HFF-Myc (cell line): ENCODE data around the gene PRDM11.

Experiments
- DNase-seq: peaks from one replicate; pipeline ENCODE4 v3.0.0-alpha.2; 2011; ENCODE audit warnings: low read depth; ENCODE audit errors: extremely low read depth
- H3K4me3 ChIP-seq: replicated peaks from 2 replicates; pipeline ENCODE4 v1.5.1; 2011; ENCODE audit warnings: low read depth, mild to moderate bottlenecking, control low read depth, low read length
- TF ChIP-seq, protein P1 (sequence below): IDR thresholded peaks from 2 replicates; pipeline ENCODE4 v1.5.1; 2012; ENCODE audit warnings: mild to moderate bottlenecking, low read depth, low read length, control low read depth; ENCODE audit errors: missing control alignments

The PRDM11 gene

DNA sequence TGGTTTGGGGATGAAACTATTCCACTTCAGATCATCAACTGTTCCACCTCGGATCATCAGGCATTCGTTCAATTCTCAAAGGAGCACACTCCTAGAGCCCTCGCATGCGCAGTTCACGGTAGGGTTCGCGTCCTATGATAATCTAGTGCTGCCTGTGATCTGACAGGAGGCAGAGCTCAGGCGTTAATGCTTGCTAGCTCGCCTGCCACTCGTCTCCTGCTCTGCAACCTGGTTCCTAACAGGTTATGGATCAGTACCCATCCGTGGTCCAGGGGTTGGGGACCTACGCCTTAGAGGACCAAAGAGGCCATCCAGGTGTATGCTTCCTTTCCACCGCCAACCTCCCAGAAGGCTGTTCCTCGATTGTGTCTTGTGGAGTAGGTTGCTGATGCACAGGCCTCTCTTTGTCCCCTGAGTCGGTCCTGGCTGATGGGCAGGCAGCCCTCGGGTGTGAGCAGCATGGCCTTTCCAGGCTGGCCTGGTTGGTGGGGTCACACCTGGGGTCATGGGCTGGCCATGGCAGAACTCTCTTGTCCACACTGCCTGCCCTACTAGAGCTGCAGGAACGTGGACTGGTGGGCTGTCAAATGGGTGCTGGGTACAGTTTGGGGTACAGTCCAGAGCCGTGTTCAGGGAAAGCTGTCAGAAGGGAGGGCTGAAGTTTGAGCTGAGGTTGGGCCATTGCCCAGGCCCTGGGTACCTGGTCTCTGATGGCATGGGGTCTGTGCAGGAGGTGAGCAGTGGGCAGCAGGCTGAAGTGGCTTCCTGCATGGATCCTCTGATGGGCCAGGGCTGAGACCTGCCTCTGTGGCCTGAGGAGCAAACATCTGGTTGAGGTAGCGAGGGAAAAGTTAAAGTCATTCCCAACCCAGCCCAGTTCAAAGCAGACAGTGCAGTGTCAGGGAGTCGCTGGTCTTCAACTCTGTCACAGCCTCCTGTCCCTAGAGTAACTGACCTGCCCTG lies 11.1 kb downstream of the PRDM11 start:
- TF ChIP-seq, protein P1, sequence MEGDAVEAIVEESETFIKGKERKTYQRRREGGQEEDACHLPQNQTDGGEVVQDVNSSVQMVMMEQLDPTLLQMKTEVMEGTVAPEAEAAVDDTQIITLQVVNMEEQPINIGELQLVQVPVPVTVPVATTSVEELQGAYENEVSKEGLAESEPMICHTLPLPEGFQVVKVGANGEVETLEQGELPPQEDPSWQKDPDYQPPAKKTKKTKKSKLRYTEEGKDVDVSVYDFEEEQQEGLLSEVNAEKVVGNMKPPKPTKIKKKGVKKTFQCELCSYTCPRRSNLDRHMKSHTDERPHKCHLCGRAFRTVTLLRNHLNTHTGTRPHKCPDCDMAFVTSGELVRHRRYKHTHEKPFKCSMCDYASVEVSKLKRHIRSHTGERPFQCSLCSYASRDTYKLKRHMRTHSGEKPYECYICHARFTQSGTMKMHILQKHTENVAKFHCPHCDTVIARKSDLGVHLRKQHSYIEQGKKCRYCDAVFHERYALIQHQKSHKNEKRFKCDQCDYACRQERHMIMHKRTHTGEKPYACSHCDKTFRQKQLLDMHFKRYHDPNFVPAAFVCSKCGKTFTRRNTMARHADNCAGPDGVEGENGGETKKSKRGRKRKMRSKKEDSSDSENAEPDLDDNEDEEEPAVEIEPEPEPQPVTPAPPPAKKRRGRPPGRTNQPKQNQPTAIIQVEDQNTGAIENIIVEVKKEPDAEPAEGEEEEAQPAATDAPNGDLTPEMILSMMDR = no peak
- no peak overlapping the region for H3K4me3 ChIP-seq
- DNase-seq = no peak

DNA sequence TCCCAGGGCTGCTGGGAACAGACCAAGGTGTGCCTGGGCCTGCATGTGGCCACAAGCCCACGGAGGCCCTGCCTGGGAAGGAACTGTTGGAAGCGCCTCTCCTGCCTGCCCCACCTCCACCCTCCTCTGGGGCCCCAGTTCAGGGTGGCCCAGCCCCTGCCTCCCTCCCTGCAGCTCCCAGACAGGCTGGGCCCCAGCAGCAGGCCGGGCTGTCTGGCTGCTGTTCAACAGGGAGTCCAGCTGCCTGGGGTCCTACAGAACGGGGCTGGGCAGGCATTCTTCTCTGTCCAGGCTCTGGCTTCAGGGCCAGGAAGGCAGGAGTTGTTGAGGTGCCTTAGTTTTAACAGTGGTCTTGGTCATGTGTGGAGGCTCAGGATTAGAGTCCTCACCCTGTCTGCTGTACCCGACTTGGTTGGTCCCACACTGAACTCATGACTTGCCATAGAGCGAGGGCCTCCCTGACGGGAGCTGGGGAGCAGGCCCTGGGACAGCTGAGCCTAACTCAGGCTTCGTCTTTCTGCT lies 11.8 kb downstream of the PRDM11 start:
- no peak overlapping the region for H3K4me3 ChIP-seq
- no peak for DNase-seq
- TF ChIP-seq, protein P1 = no peak

DNA sequence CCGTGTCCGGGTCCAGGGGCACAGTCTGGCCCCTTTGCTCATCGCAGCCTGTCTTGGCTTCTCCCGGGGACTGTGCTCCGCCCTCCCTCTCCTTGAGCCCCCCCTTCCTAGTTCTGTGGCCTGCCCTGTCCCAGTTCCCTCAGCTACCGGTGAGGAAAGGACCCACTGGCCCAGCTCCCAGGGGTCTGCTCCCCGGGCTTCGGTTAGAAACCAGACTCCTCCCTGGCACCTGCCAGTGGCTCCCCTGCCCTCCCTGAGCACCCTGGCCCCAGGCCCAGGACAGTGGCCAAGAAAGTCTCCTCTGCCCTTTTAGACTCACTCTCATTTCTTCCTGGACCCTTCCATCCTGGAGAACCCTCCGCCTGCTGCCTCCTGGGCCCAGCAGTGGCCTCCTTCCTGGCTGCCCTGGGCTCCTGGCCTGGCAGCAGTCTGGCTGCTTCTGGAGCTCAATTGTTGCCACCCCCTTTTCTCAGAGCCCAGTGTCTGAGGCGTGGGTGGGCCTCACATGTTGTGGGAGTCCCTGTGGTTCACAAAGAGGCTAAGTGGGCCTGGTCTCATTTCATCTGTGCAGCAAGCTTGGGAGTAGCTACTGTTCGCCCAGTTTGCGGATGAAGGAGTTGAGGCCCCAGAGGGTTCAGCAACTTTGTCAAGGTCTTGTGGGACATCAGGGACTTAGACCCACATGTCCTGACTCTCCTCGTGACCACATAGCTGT lies 12.6 kb downstream of the PRDM11 start:
- TF ChIP-seq, protein P1 = no peak
- no peak for DNase-seq
- H3K4me3 ChIP-seq = no peak overlapping the region

DNA sequence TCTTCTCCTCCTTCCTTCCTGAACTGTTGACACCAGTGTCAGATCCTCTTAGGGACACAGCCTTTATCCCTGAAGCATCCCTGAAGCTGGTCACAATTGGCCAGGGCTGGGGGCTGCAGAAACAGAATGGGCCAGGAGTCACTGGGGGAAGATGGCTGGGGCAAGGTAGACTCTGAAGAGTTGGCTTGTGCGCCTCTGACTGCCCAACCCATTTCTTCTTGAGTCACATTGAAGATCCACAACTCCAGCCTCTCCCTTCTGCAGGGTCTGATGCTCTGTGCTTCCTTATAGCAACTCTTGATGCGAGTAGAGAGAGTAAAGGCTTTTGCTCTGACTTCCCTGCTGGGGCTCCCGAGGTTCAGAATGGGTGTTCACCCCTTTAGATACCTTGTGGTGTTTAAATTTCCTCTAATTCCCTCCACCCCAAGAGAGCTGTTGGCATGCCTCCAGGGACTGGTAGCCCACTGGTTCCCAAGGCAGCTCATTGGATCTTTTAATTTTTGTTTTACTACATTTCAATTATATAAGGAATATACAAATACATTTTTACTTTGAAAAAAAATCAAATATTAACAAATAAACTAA lies 13.4 kb downstream of the PRDM11 start:
- no peak for DNase-seq
- no peak overlapping the region for H3K4me3 ChIP-seq
- TF ChIP-seq, protein P1 = no peak

DNA sequence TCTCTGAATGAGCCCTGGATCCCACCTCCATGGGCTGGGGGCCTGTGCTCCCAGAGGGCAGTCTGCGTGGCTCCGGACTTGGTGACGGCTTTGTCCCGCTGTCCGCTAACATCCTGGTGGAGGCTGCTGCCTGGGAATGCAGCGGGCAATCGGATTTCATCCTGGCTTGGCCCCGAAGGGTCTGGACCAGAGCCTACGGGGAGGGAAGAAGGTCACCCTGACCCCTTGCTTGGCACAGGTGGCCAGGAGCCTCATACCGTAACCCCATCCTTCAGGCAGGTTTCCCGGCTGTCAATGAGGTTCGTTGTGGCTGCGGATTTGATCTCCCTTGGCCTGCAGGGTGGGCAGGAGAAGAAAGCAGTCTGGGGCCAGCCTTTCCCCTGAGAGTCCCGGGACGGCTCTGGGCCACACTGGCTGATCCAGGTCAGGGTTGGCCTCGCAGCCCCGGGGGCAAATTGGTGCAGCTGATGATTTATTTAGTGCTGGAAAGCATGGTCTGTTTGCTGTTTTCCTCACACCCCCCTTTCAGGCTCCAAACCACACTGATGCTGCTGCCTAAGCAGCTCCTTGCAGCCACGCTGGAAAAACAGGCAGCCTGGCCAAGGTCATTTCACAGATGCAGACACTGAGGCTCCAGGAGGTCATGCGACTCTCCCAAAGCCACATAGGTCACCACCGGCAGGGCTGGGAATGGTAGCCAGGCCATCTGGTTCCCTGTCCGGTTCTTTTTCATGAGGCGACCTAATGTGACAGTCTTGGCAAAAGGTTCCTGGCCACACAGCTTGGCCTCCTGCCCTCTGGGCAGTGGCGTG lies 15.0 kb downstream of the PRDM11 start:
- no peak for DNase-seq
- no peak overlapping the region for H3K4me3 ChIP-seq
- TF ChIP-seq, protein P1 = no peak

DNA sequence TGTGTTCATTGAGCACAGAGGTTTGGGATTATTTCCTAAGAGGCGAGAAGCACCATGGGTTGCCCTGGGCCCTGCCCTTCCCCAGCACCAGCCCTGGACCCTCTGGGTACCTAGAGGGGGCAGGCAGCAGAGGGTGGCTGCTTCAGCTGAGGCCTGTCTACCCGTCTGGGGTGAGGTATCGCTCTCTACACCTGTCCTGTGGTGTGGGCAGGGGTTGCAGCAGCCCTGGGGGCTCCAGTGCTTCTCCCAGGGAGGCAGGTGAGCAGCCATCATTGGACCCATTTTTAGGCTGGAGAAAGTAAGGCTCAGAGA lies 15.6 kb downstream of the PRDM11 start:
- H3K4me3 ChIP-seq = no peak overlapping the region
- DNase-seq = no peak
- TF ChIP-seq, protein P1 = no peak
